Activated CD4-positive, alpha-beta T cell treated with anti-CD3 and anti-CD28 coated beads, Interleukin-2, Interleukin-4, amounts not matched to agents 100 ng/mL and 50 ng/mL, durations not matched to agents 16 hours and 8 hours (primary cell): ENCODE measurements around the gene DLG5.
"Not testable (repeated sequence)": the region's sequence is repeated elsewhere in the genome, so short reads cannot be mapped to it uniquely, and the experiment has no call there.

Source experiments
- DNase-seq: peaks from one replicate; pipeline ENCODE4 v3.0.0-alpha.2; 2020; ENCODE audit warnings: low spot score

DLG5 gene

DNA sequence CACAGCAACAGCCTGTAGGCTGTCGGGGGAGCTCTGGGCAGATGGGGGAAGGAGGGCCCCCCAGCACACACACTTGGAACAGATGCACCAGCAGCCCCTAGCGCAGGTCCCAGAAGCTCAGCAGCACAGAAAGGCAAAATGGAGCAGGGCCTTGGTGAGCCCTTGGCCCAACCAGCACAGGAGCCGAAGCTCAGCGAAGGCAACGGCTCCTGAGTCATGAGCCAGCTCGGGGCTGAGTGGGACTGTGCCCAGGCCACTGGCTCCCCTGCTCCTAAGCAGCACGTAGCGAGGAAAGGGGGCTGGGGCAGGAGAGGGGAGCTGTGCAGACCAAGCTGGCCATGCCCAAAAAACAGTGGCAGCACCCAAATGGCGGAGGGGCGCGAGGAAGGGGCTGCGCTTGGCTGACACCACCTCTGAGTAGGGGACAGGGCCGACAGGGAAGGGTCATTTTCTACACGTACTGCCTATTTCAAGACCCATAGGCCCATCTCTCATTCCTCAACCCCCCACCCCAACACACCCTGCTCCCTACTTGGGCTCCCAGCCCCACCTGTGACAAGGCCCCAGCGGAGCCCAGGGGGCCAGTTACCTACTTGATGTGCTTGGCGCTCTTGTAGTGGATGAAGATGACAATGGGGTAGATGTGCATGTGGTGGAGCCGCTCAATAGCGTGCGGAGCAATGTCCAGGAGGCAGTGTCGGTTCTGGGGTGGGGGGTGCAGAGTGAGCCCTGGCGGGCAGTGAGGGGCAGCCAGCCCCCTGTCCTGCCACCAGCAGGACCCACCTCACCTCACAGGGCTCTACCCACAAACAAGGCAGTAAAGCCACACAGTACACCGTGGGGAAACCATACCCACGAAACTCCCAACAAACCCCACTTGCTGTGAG is 132.1 kb downstream of the DLG5 start:
- DNase-seq: no peak

DNA sequence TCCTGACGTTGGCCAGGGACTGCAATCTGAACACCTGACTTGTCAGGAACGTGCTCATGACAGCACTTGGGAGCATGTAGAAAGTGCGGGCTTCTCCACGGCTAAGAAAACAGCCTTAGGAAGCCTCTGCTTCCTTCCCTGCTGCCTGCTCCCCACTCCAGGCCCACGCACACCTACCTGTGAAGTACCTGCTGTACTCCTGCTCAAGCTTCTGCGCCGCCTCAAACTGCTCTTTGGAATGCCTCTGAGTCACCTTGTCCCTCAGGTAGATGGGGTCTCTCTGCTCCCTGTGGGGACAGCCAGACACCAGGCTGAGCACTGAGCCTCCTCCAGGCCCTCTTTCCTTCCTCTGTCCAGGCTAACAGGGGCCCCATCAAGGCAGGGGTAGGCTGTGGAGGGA is 132.7 kb downstream of the DLG5 start:
- no peak for DNase-seq

DNA sequence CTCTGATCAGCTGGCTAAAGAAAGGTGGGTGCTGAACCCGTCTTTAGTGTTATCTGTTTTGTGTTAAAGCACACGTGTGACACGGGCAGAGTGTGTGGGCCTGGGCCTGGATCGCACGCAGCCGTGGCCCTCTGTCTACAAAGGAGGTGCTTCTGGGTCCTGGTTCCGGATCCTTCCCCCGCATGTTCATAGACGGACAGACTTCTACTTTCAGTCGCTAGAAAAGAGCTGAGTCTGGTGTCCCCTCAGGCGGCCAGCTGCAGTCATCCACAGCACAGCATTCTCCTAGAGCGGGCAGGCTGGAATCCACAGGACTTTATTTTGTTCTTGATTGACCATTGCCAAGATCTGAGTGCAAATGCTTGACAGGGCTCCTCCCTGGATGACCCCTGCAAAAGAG is 134.4 kb downstream of the DLG5 start:
- no peak for DNase-seq

DNA sequence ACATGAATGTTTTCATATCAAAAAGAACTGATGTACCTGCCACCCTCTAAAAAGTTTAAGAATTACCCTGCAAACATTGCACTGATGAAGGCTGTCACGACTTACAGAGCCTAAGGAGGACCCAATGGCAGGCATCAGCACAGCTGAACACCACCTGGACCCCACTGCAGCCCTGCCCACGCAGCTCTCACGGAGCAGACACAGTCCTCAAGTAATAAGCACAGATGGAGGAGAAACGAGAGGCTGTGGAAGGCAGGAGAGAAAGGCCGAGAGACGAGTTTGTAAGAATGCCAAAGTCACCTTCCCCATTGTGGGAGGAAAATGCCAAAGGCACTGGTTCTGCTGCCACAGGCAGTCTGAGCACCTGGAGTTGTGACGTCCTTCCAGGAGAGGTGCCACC is 135.0 kb downstream of the DLG5 start:
- no peak for DNase-seq

DNA sequence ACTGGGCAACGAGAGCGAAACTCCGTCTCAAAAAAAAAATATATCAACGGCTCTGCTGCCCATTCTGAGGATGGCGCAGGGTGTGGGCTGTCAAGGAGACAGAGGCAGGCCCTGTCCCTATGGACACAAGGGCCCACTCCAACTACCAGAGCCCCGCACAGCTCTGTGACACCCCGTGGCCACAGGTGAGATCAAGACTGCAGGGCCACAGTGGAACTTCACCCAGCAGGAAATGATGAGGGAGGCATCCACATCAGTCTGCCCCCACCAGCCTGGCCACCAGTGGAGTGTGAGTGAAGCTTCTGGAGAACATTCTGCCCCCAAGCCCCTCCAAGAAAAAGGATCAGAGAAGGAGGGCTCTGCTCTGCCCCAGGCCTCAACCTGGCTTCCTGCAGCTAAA is 136.7 kb downstream of the DLG5 start:
- no peak for DNase-seq

- DNase-seq: no peak
Measured at GRCh38 chr10:77789016-77789415, 137.5 kb downstream of the DLG5 start.

DNA sequence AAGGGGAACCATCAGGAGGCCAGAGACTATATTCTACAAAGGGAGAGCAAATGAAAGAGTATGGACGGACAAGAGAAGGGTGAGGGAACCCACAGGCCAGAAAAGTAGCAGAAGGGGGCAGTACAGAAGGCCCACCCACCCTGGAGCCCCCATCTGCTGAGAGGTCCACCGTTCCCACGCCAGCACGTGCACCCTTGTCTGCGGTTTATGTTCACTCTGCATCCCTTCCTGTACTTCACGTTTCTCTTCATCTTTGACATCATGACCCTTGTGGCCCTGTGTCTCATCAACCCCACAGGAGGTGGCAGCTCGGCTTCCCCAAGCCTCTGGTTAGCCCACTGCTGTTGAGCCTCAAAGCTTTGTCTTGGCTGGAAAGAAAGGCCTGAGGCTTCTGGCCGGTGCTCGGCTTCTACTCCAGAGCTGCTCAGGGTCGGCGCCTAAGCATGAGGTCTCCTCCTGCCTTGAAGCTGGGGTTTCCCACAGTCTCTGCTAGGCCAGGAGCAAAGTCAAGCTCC is 138.0 kb downstream of the DLG5 start:
- no peak for DNase-seq

DNA sequence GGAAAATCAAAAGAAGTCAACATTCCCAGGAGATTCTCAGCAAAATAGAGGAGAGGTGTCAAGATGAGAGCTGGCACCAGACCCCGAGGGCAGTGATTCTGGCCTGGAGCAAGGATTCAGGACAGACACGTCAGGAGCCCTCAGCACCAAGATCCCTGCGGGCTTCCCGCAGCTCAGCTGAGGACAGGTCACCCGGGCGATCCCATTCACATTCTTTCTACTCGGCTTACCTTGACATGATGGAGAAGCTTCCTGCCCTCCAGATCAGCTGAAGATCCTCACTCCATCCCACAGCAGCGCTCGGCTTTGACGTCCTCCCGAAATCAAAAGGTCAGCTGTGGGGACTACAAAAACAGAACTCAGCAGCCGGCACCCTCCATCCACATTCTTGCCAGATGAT is 139.1 kb downstream of the DLG5 start:
- DNase-seq: no peak

DNA sequence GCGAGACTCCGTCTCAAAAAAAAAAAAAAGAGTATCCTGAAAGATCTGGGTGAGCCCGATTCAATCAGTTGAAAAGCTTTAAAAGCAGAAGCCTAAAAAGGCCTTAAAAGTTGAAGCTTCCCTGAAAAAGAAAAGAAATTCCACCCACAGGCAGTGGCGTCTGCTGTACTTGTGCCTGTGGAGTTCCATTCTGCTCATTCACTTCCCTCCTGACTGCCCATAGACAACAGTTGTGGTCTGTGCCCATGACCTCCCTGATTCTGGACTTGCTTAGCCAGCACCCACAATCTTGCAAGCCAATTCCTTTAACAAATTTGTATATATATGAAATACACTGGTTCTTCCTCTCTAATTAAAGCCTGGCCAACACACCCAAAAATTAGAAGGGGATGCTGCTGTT is 141.7 kb downstream of the DLG5 start:
- DNase-seq: no peak

GRCh38 chr10:77782328-77783061 is 144.1 kb downstream of the DLG5 start:
- no peak for DNase-seq

DNA sequence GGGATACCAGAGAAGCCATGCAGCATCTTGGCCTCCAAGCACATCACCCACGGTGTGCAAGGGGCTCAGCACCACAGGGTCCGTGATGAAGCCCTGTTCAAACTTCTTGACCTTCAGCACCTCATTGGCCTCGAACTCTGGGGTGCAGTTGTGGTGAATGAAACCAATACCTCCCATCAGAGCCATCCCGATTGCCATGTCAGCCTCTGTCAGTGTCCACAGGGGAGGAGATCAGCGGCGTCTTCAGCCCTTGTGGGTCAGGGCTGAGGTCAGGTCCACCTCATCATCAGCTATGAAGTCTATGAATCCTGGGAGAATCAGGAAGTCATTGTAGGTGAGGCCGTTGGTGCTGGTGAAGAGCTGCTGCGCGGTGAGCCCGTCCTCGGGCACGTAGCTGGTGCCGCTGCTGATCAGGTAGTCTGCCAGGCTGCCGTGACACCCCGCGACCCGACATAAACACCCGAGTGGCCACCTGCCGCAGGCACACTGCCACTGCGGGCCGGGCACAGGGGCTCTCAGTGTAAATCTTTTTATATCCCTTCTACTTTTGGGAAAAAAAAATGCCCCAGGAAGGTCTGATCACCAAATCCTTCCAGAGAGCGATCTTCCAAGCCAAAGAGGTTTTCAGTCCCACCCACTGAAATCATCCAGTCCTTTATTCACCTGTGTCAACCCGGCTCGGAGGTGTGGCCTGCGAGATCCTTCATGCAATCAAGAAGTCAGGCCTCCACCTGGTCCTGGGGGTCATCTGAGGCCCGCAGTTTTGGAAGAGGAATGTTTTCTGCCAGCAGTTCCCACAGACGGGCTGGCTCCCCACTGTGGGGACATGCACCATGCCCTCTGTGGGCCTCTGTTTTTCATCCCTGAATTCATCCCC is 144.9 kb downstream of the DLG5 start:
- no peak for DNase-seq

DNA sequence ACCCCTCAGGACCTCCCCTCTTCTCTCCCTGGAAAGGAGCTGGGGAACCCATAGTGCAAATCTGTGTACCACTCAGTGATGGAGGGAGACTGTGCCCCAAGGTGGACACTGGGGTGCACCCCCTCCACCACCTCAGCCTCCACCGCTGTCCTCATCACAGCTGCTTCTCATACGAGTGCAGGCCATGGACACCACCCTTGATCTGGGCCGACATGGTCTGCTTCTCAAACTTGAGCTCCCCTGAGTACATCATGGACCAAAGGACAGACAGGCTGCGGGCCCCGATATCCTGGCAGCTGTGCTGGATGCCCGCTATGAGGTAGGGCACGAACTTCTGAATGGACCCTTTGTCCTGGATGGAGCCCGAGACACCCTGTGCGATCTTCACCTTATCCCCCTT is 146.4 kb downstream of the DLG5 start:
- DNase-seq: no peak

DNA sequence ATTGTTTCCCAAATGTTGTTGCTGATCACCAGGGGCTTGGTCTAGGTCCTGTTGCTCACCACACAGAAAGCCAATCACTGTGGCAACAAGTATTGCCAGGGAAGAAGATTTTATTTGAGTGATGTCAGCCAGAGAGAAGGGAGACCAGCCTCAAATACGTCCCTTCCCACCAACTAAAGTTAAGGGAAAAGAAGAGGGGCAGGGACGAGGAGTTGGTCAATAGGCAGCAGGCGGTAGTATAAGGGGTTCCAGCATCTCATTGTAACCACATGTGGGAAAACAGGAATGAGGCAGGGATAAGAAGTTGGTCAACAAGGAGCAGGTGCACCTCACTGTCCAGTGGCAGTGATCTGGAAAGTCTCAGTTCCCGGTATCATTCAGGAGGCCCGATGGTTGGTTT is 150.1 kb downstream of the DLG5 start:
- DNase-seq: no peak

GRCh38 chr10:77774940-77775391 is 151.6 kb downstream of the DLG5 start:
- no peak for DNase-seq

- no peak for DNase-seq
Measured at GRCh38 chr10:77773631-77774426, 152.7 kb downstream of the DLG5 start.

DNA sequence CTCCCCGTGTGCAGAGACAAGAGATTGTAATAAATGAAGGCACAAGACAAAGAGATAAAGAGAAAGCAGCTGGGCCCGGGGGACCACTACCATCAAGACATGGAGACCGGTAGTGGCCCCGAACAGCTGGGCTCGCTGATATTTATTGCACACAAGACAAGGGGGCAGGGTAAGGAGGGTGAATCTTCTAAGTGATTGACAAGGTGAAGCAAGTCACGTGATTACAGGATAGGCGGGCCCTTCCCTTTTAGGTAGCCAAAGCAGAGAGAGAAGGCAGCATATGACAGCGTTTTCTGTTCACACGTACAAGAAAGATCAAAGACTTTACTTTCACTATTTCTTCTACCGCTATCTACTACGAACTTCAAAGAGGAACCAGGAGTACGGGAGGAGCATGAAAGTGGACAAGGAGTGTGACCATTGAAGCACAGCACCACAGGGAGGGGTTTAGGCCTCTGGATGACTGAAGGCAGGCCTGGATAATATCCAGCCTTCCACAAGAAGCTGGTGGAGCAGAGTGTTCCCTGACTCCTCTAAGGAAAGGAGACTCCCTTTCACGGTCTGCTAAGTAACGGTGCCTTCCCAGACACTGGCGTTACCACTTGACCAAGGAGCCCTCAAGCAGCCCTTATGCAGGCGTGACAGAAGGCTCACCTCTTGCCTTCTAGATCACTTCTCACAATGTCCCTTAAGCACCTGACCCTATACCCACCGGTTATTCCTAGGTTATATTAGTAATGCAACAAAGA is 153.5 kb downstream of the DLG5 start:
- DNase-seq: not testable (repeated sequence)

- no peak for DNase-seq
Measured at GRCh38 chr10:77771851-77772250, 154.7 kb downstream of the DLG5 start.

- DNase-seq: no peak
Measured at GRCh38 chr10:77771450-77771849, 155.1 kb downstream of the DLG5 start.

DNA sequence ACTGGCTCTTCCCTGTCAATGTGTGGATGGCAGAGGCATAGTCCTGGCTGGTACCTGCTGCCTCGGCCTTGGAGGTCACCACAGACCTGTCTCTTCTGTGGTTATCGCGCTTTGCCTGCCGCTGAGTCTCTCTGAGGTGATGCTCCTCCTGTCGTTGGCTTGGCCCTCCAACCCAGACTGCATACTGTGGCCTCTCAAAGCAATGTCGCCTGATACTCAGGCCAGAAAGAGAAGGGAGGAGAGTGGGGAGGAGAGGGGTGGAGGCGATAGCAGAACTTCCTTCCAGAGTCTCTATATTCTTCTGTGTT is 155.7 kb downstream of the DLG5 start:
- DNase-seq: no peak

GRCh38 chr10:77770081-77770867 is 156.3 kb downstream of the DLG5 start:
- DNase-seq: no peak
